Measurements from ENCODE around the gene DUSP5. TPM values are rescaled to one million over a fixed set of nuclear protein-coding genes. Genes with fewer than 3 reads are reported as not detected.

Gene DUSP5
- total RNA-seq, 2 donors from 2014 or later = 7.1 to 52.2 TPM

DNA sequence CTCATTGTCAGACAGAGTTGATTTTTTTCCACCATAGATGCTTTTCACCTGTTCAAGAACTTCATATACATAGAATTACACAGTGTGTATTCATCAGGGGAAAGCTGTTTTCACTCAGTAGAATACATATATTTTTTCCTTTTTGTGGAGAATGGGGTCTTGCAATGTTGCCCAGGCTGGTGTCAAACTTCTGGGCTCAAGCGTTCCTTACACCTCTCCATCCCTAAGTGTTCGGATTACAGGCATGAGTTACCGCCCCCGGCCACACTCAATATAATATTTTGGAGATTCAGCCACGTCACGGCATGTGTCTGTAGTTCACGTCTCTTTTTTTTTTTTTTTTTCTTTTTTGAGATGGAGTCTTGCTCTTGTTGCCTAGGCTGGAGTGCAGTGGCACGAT lies 62.3 kb downstream of the DUSP5 start:
- DNase-seq (no peak), ATAC-seq (no peak)
- intact Hi-C loops (cut with DNase I, micrococcal nuclease) = no loop called here

Other genes starting within 250 kb of the DUSP5 start
- gene SMNDC1, start 193.0 kb upstream of the DUSP5 start, total RNA-seq = 10 to 100 TPM; 24.3 to 24.7 TPM
- gene SMC3, start 69.8 kb downstream of the DUSP5 start, total RNA-seq = 10 to 100 TPM; 23.7 to 25.5 TPM
- gene RBM20, start 146.4 kb downstream of the DUSP5 start, total RNA-seq = 1 to 10 TPM in 1 of 2 donors, under 1 TPM in 1; 0.92 to 1.9 TPM

Data from left colon (tissue), 2 donors.